Measurements from ENCODE around the gene KIF26B.

DNA sequence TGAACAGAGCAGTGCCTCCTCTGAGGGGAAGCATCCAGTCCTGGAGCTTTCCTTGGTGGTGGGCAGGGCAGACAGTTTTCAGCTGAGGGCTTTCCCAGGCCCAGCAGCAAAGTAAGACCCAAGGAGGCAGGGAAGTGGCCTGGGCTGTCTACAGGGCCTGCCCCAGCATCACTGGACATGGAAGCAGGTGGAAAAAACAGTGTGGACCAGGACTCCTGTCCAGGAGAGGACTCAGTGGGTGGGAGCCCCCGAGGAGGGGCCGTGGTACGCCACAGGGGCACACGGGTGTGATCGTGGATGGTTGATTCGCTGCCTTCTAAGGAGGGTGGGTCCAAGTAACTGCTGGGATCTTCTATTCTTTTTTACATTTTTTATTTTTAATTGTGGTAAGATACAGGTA is 387.6 kb downstream of the KIF26B start:
- TF ChIP-seq, protein P1, sequence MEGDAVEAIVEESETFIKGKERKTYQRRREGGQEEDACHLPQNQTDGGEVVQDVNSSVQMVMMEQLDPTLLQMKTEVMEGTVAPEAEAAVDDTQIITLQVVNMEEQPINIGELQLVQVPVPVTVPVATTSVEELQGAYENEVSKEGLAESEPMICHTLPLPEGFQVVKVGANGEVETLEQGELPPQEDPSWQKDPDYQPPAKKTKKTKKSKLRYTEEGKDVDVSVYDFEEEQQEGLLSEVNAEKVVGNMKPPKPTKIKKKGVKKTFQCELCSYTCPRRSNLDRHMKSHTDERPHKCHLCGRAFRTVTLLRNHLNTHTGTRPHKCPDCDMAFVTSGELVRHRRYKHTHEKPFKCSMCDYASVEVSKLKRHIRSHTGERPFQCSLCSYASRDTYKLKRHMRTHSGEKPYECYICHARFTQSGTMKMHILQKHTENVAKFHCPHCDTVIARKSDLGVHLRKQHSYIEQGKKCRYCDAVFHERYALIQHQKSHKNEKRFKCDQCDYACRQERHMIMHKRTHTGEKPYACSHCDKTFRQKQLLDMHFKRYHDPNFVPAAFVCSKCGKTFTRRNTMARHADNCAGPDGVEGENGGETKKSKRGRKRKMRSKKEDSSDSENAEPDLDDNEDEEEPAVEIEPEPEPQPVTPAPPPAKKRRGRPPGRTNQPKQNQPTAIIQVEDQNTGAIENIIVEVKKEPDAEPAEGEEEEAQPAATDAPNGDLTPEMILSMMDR (IDR thresholded peaks at IDR 0.05): no peak
- TF ChIP-seq POLR2A (IDR thresholded peaks at IDR 0.05): no peak
